Fibroblast of villous mesenchyme (primary cell): ENCODE data around the gene HAUS2. TPM values are rescaled to one million over a fixed set of nuclear protein-coding genes. Genes with fewer than 3 reads are reported as not detected.
A peak's percentile ranks its signal among the peaks of the same experiment; 100 is the strongest.
"Not testable (repeated sequence)": the region's sequence is repeated elsewhere in the genome, so short reads cannot be mapped to it uniquely, and the experiment has no call there.

Experiments
- DNase-seq: peaks from one replicate; pipeline ENCODE4 v3.0.0-alpha.2; 2010; ENCODE audit warnings: low read depth
- H3K4me3 ChIP-seq: 2 replicates; pipeline ENCODE4 v1.5.1; 2011; ENCODE audit warnings: low read depth, mild to moderate bottlenecking, low read length
- total RNA-seq: library from RNA; depleted of rRNA; stranded (reverse); fragments of >200 nt; gene quantifications from 2 replicates; pipeline ENCODE4 v1.2.3, GENCODE V29; 2012
- TF ChIP-seq, protein P1 (sequence below): IDR thresholded peaks from 2 replicates; pipeline ENCODE4 v1.5.1; 2012; ENCODE audit warnings: low read depth, mild to moderate bottlenecking, low read length; ENCODE audit not compliant: insufficient read depth

Gene HAUS2
- total RNA-seq, 1 donor: 25.9 TPM

DNA sequence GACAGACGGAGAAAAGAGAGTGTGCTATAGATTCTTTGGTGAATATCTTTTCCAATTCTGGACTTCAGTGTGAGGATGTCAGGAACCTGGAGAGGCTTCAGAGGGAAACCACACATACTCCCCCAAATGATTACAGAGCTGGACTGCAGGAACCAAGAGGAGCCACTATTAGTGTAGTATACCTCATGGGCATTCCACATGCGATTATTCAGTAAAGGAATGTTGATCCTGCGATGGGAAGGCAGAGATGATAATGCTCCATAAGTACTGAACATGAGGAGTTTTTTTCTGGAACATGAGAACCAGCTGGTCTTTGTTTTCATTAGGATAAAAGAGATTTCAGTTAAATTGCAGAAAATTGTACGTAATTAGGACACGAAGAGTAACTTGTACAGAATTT is 45.5 kb downstream of the HAUS2 start:
- no peak overlapping the region for H3K4me3 ChIP-seq
- TF ChIP-seq, protein P1, sequence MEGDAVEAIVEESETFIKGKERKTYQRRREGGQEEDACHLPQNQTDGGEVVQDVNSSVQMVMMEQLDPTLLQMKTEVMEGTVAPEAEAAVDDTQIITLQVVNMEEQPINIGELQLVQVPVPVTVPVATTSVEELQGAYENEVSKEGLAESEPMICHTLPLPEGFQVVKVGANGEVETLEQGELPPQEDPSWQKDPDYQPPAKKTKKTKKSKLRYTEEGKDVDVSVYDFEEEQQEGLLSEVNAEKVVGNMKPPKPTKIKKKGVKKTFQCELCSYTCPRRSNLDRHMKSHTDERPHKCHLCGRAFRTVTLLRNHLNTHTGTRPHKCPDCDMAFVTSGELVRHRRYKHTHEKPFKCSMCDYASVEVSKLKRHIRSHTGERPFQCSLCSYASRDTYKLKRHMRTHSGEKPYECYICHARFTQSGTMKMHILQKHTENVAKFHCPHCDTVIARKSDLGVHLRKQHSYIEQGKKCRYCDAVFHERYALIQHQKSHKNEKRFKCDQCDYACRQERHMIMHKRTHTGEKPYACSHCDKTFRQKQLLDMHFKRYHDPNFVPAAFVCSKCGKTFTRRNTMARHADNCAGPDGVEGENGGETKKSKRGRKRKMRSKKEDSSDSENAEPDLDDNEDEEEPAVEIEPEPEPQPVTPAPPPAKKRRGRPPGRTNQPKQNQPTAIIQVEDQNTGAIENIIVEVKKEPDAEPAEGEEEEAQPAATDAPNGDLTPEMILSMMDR: no peak
- DNase-seq: no peak

DNA sequence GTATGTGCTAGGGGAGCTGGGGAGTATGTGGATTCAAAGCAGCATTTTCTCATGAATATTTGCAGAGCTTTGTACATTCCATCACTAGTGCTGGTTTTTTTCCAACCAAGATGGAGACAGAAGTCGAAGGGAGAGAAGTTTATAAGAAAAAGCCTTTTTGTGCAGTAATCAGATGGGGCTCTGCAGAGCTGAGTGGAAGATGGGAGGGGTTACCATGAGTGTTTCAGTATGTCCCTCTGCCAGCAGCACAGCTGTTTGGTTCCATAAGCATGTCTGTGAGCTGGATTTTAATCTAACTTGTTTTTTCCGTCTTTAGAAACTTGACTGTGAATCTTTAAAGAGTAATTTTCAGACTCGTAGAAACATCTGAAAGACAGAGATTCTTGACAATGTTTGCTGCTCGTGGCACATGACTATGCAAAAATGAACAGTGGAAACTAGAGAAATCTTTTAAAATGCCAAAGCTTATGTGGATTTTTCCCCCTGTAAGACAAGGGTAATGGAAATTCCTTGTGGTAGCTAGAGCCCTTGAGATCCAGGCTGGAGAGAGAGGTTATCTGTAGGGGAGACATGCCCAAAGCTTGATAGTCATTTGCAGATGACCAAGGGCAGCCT is 47.1 kb downstream of the HAUS2 start:
- TF ChIP-seq, protein P1: no peak
- H3K4me3 ChIP-seq: no peak overlapping the region
- DNase-seq: peak; percentile 54

DNA sequence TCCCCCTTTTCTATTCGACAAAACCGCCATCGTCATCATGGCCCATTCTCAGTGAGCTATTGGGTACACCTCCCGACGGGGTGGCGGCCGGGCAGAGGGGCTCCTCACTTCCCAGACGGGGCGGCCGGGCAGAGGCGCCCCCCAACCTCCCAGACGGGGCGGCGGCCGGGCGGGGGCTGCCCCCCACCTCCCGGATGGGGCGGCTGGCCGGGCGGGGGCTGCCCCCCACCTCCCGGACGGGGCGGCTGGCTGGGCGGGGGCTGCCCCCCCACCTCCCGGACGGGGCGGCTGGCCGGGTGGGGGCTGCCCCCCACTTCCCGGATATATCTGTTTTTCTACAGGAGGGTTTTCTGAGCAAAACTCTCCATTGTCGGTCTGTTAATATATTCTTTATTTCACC is 52.7 kb downstream of the HAUS2 start:
- not testable (repeated sequence) for DNase-seq

DNA sequence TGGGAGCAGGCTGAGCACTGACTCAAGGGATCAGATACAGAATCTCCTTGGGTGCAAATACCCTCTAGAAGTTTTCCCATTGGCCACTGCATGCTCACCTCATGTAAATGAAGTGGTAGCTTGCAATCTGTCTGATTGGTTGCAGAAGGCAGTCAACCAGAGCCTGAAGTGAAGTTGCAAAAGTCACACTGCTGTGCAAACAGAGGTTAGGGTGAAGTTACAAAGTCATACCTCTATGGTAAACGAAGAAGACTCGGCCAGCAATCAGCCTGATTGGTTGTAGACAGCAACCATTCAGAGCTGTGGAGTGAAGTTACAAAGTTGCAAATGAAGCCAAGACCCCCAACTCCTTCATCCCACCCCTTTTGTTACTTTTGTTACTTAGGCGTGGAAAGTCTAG is 53.9 kb downstream of the HAUS2 start:
- TF ChIP-seq, protein P1: no peak
- DNase-seq: no peak
- H3K4me3 ChIP-seq: no peak overlapping the region

More for the DNA sequence above, 52.7 kb downstream of the HAUS2 start:
- H3K4me3 ChIP-seq: not testable (repeated sequence)

DNA sequence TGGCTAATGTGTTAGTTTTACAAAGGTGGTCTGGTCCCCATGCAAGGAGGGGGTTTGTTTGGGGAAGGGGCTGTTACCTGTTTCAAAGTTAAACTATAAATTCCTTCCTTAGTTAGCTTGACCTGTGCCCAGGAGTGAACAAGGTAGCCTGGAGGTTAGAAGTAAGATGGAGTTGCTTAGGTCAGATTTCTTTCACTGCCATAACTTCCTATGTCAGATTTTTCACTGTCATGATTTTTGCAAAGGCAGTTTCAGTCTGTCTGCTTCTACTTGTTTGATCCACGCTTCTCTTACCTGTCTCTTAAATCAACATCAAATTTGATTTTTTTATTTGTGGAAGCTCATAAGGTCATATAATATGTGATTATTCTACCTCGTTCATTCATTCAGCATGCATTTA is 55.3 kb downstream of the HAUS2 start:
- TF ChIP-seq, protein P1: no peak
- no peak overlapping the region for H3K4me3 ChIP-seq
- no peak for DNase-seq

DNA sequence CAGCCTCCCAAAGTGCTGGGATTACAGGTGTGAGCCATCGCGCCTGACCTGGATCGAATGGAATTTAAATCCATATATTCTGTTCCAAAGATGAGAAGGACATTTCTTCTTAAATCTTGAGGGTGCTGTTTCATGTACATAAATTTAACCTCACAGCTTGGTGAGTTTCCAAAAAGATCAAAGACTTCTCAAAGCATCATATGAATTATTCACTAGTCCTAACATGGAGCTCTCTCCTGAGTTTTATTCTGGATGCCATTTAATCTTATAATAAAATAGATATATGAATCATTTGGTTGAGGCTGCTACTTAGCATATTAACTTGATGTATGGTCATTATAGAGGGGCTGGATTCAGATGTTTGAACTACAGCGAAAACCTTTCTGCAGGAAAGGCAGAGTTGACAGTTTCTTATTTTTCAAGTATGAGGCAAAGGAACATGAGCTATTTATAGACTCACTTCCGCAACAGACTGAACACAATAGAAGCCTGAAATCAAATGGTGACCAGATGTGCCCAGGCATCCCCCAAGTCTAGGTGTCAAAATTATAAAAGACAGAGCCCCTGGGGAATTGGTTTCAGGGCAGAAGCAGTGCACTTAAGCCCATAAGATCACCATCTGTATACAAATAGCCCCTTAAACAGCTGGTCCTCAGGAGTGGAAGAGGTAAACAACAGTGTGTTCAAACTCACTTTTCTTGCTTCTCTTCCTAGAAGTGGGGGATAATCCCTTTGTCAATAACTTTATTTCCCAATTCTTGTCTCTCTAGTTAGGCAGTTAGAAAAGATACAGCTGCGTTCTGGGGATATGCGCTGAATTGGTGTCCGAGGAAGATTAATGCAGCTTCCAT is 56.5 kb downstream of the HAUS2 start:
- DNase-seq: peak; percentile 74
- no peak overlapping the region for H3K4me3 ChIP-seq
- TF ChIP-seq, protein P1: no peak

DNA sequence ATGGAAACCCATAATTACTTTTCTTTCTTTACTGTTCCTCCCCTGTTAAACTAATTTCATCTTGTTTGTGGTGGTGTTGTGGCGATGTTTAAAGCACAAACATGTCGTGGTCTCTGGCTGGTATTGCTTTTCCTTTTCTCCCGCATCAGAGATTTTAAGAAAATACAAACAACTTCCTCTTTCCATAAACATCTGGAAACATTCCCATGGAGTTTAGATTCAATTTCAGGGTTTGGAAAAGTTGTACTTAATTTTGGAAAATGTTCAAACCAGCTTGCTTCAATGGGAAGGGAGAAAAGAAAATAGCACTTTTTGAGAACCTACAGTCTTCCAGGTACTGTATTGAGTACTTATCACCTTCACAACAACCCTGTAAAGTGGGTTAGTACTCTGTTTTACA is 57.2 kb downstream of the HAUS2 start:
- DNase-seq: no peak
- TF ChIP-seq, protein P1: no peak
- no peak overlapping the region for H3K4me3 ChIP-seq
